Kasumi-1 (cell line): ENCODE results near the gene CRP.
"Not testable (repeated sequence)": the region's sequence is repeated elsewhere in the genome, so short reads cannot be mapped to it uniquely, and the experiment has no call there.

Experiments used
- DNase-seq, 2 experiments: peaks; one replicate each; lab custom pipeline; 2025; lab: John Stamatoyannopoulos, UW

Gene CRP

GRCh38 chr1:159714529-159714928, at the start of gene CRP:
TSS of gene CRP (minus strand) at chr1:159714589. CDS start at chr1:159714485, 104 bp downstream.
- DNase-seq = no peak

- peak; percentile 17 to 23 for DNase-seq
These were observed 49.3 kb upstream of the CRP start for GRCh38 chr1:159763686-159764085.

- DNase-seq = peak; percentile 55 to 58
These were observed 42.0 kb upstream of the CRP start for GRCh38 chr1:159756397-159756796.

GRCh38 chr1:159755451-159756007, 41.1 kb upstream of the CRP start:
- DNase-seq = peak; percentile 8 to 13

- no peak for DNase-seq
These were observed 39.0 kb upstream of the CRP start for GRCh38 chr1:159753386-159753785.

GRCh38 chr1:159752135-159752580, 37.8 kb upstream of the CRP start:
- DNase-seq = no peak

- DNase-seq = no peak
These were observed 36.6 kb upstream of the CRP start for GRCh38 chr1:159751031-159751430.

- DNase-seq = no peak
These were observed 36.2 kb upstream of the CRP start for GRCh38 chr1:159750621-159751020.

GRCh38 chr1:159749630-159750029, 35.2 kb upstream of the CRP start:
- DNase-seq = no peak

- DNase-seq = no peak
These were observed 34.0 kb upstream of the CRP start for GRCh38 chr1:159748370-159748769.

- peak; percentile 55 to 59 for DNase-seq
These were observed 32.3 kb upstream of the CRP start for GRCh38 chr1:159746666-159747065.

- no peak for DNase-seq
These were observed 29.4 kb upstream of the CRP start for GRCh38 chr1:159743651-159744410.

- DNase-seq = no peak
These were observed 23.0 kb upstream of the CRP start for GRCh38 chr1:159737238-159737916.

- DNase-seq = not testable (repeated sequence)
These were observed 8.8 kb upstream of the CRP start for GRCh38 chr1:159723188-159723587.

GRCh38 chr1:159719990-159720389, 5.6 kb upstream of the CRP start:
- no peak for DNase-seq

- DNase-seq = no peak
These were observed 1.5 kb upstream of the CRP start for GRCh38 chr1:159715855-159716254.

GRCh38 chr1:159712080-159712479, 2.3 kb downstream of the CRP start:
- DNase-seq = no peak

- DNase-seq = no peak
These were observed 6.7 kb downstream of the CRP start for GRCh38 chr1:159707472-159708260.

GRCh38 chr1:159705904-159706256, 8.5 kb downstream of the CRP start:
- DNase-seq = no peak

GRCh38 chr1:159705251-159705903, 9.0 kb downstream of the CRP start:
- DNase-seq = no peak

GRCh38 chr1:159704481-159704880, 9.9 kb downstream of the CRP start:
- no peak for DNase-seq

GRCh38 chr1:159700312-159700711, 14.1 kb downstream of the CRP start:
- DNase-seq = peak; percentile 4 to 7
